Upper lobe of left lung (tissue), 4 donors: ENCODE measurements around the gene GTF2A1L.

Experiments used
- CTCF ChIP-seq, 6 experiments: fragments of 450-650 bp in 4 of 6; fragments of 200-600 bp in 2 of 6; sonication (generic) in 2 of 6; IDR thresholded peaks; one replicate each; pipeline ENCODE4 v1.5.1; 2016 to 2019; ENCODE audit warnings: antibody characterized with exemption in 6 of 6
- POLR2A ChIP-seq, 4 donors: fragments of 450-650 bp; IDR thresholded peaks; one replicate each; pipeline ENCODE4 v1.5.1; 2016 to 2017; ENCODE audit warnings: antibody characterized with exemption in 4 of 4, mild to moderate bottlenecking in 2 of 4
- POLR2AphosphoS5 ChIP-seq, 2 donors: sonication (generic); formaldehyde crosslinking; IDR thresholded peaks; one replicate each; pipeline ENCODE4 v1.5.1; 2017; ENCODE audit warnings: antibody characterized with exemption in 2 of 2

- no peak for TF ChIP-seq CTCF (IDR thresholded peaks at IDR 0.05)
- no peak for TF ChIP-seq POLR2AphosphoS5 (IDR thresholded peaks at IDR 0.05)
- TF ChIP-seq POLR2A (IDR thresholded peaks at IDR 0.05) = no peak
Observed at GRCh38 chr2:48724278-48724677, 106.6 kb downstream of the GTF2A1L start.
